Measurements from ENCODE around the gene SST.

GRCh38 chr3:187708696-187709095, 38.5 kb upstream of the SST start:
- TF ChIP-seq ATF6 (CRISPR knock-in tag; conservative IDR thresholded peaks at IDR 0.05) (no peak), ZC3H13 (CRISPR knock-in tag; IDR thresholded peaks at IDR 0.05) (no peak), PCBP2 (optimal IDR thresholded peaks at IDR 0.05; ENCODE audit: low read depth, low read length, poor library complexity, severe bottlenecking) (no peak)

Data from HepG2 (cell line).